ENCODE measurements around the gene LAX1.

DNA sequence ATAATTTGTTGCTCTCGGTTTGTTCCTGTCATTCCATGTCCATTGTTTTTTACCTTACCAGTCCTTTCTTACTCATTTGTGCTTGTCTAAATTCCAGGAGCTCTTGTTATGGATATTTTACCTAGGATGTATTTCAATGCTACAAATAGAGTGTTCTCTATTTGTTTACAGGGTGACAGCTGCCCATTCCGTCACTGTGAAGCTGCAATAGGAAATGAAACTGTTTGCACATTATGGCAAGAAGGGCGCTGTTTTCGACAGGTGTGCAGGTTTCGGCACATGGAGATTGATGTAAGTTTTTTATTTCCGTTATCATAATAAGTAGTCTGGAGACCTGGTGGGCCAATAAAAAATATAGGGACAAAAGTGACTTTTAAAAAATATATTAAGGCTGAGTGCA is 53.4 kb downstream of the LAX1 start:
- TF ChIP-seq, protein P1, sequence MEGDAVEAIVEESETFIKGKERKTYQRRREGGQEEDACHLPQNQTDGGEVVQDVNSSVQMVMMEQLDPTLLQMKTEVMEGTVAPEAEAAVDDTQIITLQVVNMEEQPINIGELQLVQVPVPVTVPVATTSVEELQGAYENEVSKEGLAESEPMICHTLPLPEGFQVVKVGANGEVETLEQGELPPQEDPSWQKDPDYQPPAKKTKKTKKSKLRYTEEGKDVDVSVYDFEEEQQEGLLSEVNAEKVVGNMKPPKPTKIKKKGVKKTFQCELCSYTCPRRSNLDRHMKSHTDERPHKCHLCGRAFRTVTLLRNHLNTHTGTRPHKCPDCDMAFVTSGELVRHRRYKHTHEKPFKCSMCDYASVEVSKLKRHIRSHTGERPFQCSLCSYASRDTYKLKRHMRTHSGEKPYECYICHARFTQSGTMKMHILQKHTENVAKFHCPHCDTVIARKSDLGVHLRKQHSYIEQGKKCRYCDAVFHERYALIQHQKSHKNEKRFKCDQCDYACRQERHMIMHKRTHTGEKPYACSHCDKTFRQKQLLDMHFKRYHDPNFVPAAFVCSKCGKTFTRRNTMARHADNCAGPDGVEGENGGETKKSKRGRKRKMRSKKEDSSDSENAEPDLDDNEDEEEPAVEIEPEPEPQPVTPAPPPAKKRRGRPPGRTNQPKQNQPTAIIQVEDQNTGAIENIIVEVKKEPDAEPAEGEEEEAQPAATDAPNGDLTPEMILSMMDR (IDR thresholded peaks at IDR 0.05): no peak
- no peak for TF ChIP-seq POLR2A (IDR thresholded peaks at IDR 0.05)

Measured in adrenal gland (tissue), 5 donors.